CD8-positive, alpha-beta memory T cell (primary cell): Measurements from ENCODE around the gene DCANP1. TPM values are rescaled to one million over a fixed set of nuclear protein-coding genes. Genes with fewer than 3 reads are reported as not detected.
"Not testable (repeated sequence)": the region's sequence is repeated elsewhere in the genome, so short reads cannot be mapped to it uniquely, and the experiment has no call there.

Source experiments
- CTCF ChIA-PET: fragments of 350-600 bp; sonication (Branson Sonifier 250); formaldehyde crosslinking; loops from one replicate; lab custom pipeline; 2021; ENCODE audit warnings: antibody characterized with exemption; lab: Charles Lee
- POLR2A ChIA-PET: fragments of 350-600 bp; sonication (Branson Sonifier 250); formaldehyde crosslinking; loops from one replicate; lab custom pipeline; 2021; ENCODE audit warnings: antibody characterized with exemption; lab: Charles Lee
- DNase-seq, 5 donors: peaks; one replicate each; pipeline versions ENCODE4 v3.0.0 to v3.0.0-alpha.2; 2020 to 2022; ENCODE audit warnings: mixed read lengths in 1 of 5
- H3K27ac ChIP-seq: one replicate; pipeline ENCODE4 v1.7.0; 2013; ENCODE audit warnings: low read depth, mild to moderate bottlenecking, low read length, moderate library complexity
- H3K27me3 ChIP-seq: 2 replicates; pipeline ENCODE4 v1.7.0; 2013; ENCODE audit warnings: low read length, mild to moderate bottlenecking; ENCODE audit not compliant: insufficient read depth, poor library complexity, severe bottlenecking
- H3K36me3 ChIP-seq: 2 replicates; pipeline ENCODE4 v1.7.0; 2013; ENCODE audit warnings: mild to moderate bottlenecking, low read length, moderate library complexity; ENCODE audit not compliant: insufficient read depth
- H3K4me1 ChIP-seq: 2 replicates; pipeline ENCODE4 v1.7.0; 2013; ENCODE audit warnings: mild to moderate bottlenecking, low read length, moderate library complexity; ENCODE audit not compliant: insufficient read depth
- H3K4me3 ChIP-seq: 2 replicates; pipeline ENCODE4 v1.7.0; 2013; ENCODE audit warnings: mild to moderate bottlenecking, low read length
- H3K9me3 ChIP-seq: 2 replicates; pipeline ENCODE4 v1.7.0; 2013; ENCODE audit warnings: mild to moderate bottlenecking, low read length
- H3K27ac Mint-ChIP-seq, 8 donors: one replicate each; pipeline ENCODE4 v1.8.0; 2020 to 2021; ENCODE audit warnings: mixed read lengths in 8 of 8, mild to moderate bottlenecking in 6 of 8, inconsistent platforms in 3 of 8, moderate library complexity in 3 of 8
- H3K27me3 Mint-ChIP-seq, 2 donors: one replicate each; pipeline ENCODE4 v1.8.0; 2020 to 2021; ENCODE audit warnings: mixed read lengths in 2 of 2, mild to moderate bottlenecking in 1 of 2, moderate library complexity in 1 of 2
- H3K36me3 Mint-ChIP-seq, 3 donors: one replicate each; pipeline ENCODE4 v1.8.0; 2020 to 2021; ENCODE audit warnings: mixed read lengths in 3 of 3, inconsistent platforms in 1 of 3, mild to moderate bottlenecking in 1 of 3
- H3K4me1 Mint-ChIP-seq, 3 donors: one replicate each; pipeline ENCODE4 v1.8.0; 2020 to 2021; ENCODE audit warnings: mixed read lengths in 3 of 3, inconsistent platforms in 1 of 3, mild to moderate bottlenecking in 1 of 3
- H3K4me3 Mint-ChIP-seq, 7 donors: one replicate each; pipeline ENCODE4 v1.8.0; 2020 to 2021; ENCODE audit warnings: mixed read lengths in 7 of 7, mild to moderate bottlenecking in 6 of 7, moderate library complexity in 4 of 7, inconsistent platforms in 2 of 7
- H3K9me3 Mint-ChIP-seq, 5 donors: one replicate each; pipeline ENCODE4 v1.8.0; 2020 to 2022; ENCODE audit warnings: mixed read lengths in 5 of 5, mild to moderate bottlenecking in 3 of 5, moderate library complexity in 2 of 5, inconsistent platforms in 1 of 5
- polyA plus RNA-seq: library from polyadenylated mRNA; unstranded; fragments of 300-500 nt; fragmentation: Illumina TruSeq; gene quantifications from one replicate; pipeline ENCODE4 v1.2.3, GENCODE V29; 2021
- total RNA-seq, 2 experiments: library from RNA; stranded (reverse); gene quantifications; one replicate each; pipeline ENCODE4 v1.2.3, GENCODE V29; 2021

Gene DCANP1, protein sequence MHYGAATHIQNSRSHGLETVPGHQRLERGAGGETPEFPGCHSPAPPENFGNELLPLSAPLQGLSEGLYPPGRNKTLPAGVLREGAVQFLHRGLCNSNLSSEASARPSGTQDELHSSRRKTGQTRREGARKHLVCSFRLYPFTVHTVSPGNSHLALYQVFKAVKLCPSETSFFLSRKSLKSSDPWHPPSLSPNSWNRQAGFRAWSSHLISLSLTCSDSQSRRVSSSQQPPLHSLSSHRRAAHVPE
- total RNA-seq (not detected), polyA plus RNA-seq (not detected)

GRCh38 chr5:135447298-135447929 lies at the start of gene DCANP1:
Gene DCANP1 (minus strand): TSS chr5:135447348. CDS start chr5:135447108, 240 bp downstream.
- Mint-ChIP-seq H3K4me1 (no peaks in the 10 kb centered on the region), H3K9me3 (no peaks in the 10 kb centered on the region), H3K27ac (no peak within 1 kb of the TSS), H3K36me3 (no peaks in the 10 kb centered on the region), H3K4me3 (no peak within 1 kb of the TSS), H3K27me3 (peaks cover 7 to 14% of the 10 kb centered on the region in 2 donors)
- no peaks in the 10 kb centered on the region for H3K9me3 ChIP-seq
- no peak within 1 kb of the TSS for H3K4me3 ChIP-seq
- H3K36me3 ChIP-seq, result no peaks in the 10 kb centered on the region
- ChIA-PET CTCF (interaction anchor here (3.3 kb wide), 1 partner anchor 10 kb away, joined by 16 read pairs; no protein-coding TSS in a partner anchor), POLR2A (no interaction called here)
- DNase-seq, result no peak
- H3K4me1 ChIP-seq, result no peaks in the 10 kb centered on the region
- H3K27ac ChIP-seq, result no peak within 1 kb of the TSS
- H3K27me3 ChIP-seq, result no peaks in the 10 kb centered on the region

GRCh38 chr5:135495531-135495930 lies 48.4 kb upstream of the DCANP1 start:
- POLR2A ChIA-PET, DNase-seq, H3K9me3 ChIP-seq, H3K4me3 ChIP-seq, H3K4me3 Mint-ChIP-seq, H3K27ac Mint-ChIP-seq, H3K27ac ChIP-seq, H3K36me3 Mint-ChIP-seq, H3K4me1 Mint-ChIP-seq, H3K4me1 ChIP-seq, CTCF ChIA-PET, H3K36me3 ChIP-seq, H3K27me3 ChIP-seq, H3K9me3 Mint-ChIP-seq: not testable (repeated sequence)
- peaks cover 27 to 59% of the 10 kb centered on the region in 2 donors for H3K27me3 Mint-ChIP-seq

- H3K36me3 ChIP-seq, result no peaks in the 10 kb centered on the region
- peaks cover 30 to 63% of the 10 kb centered on the region in 2 donors for H3K27me3 Mint-ChIP-seq
- DNase-seq, result no peak
- no peak overlapping the region for H3K4me3 ChIP-seq
- no peak overlapping the region for H3K4me3 Mint-ChIP-seq
- ChIA-PET POLR2A (no interaction called here), CTCF (no interaction called here)
- H3K9me3 ChIP-seq, result no peaks in the 10 kb centered on the region
- H3K4me1 Mint-ChIP-seq, result peaks cover 0 to 9% (median 1%) of the 10 kb centered on the region in 3 donors
- peaks cover 0 to 3% (median 0%) of the 10 kb centered on the region in 5 donors for H3K9me3 Mint-ChIP-seq
- H3K27me3 ChIP-seq, result peaks cover 4% of the 10 kb centered on the region
- no peak overlapping the region for H3K27ac Mint-ChIP-seq
- H3K4me1 ChIP-seq, result no peaks in the 10 kb centered on the region
- H3K27ac ChIP-seq, result no peak overlapping the region
- no peaks in the 10 kb centered on the region for H3K36me3 Mint-ChIP-seq
These were observed 47.0 kb upstream of the DCANP1 start for GRCh38 chr5:135494196-135494595.

- DNase-seq, result no peak
- Mint-ChIP-seq H3K9me3 (peaks cover 0 to 3% (median 0%) of the 10 kb centered on the region in 5 donors), H3K4me3 (no peak overlapping the region), H3K4me1 (peaks cover under 1 to 10% (median 2%) of the 10 kb centered on the region in 3 donors), H3K27me3 (peaks cover 29 to 65% of the 10 kb centered on the region in 2 donors), H3K36me3 (no peaks in the 10 kb centered on the region), H3K27ac (no peak overlapping the region)
- H3K36me3 ChIP-seq, result no peaks in the 10 kb centered on the region
- H3K27me3 ChIP-seq, result peaks cover 6% of the 10 kb centered on the region
- CTCF ChIA-PET, result no interaction called here
- H3K4me3 ChIP-seq, result no peak overlapping the region
- no peaks in the 10 kb centered on the region for H3K4me1 ChIP-seq
- H3K9me3 ChIP-seq, result no peaks in the 10 kb centered on the region
- H3K27ac ChIP-seq, result no peak overlapping the region
- POLR2A ChIA-PET, result no interaction called here
These were observed 46.4 kb upstream of the DCANP1 start for GRCh38 chr5:135493406-135494180.

GRCh38 chr5:135492319-135492626 lies 45.1 kb upstream of the DCANP1 start:
- CTCF ChIA-PET, result no interaction called here
- Mint-ChIP-seq H3K36me3 (peaks cover 0 to 1% (median 0%) of the 10 kb centered on the region in 3 donors), H3K4me3 (no peak overlapping the region)

GRCh38 chr5:135491552-135492318 lies 44.6 kb upstream of the DCANP1 start:
- H3K9me3 Mint-ChIP-seq, result peaks cover 0 to 2% (median 0%) of the 10 kb centered on the region in 5 donors
- no peaks in the 10 kb centered on the region for H3K36me3 ChIP-seq
- ChIA-PET CTCF (no interaction called here), POLR2A (no interaction called here)
- H3K27ac ChIP-seq, result no peak overlapping the region
- DNase-seq, result no peak
- H3K36me3 Mint-ChIP-seq, result peaks cover 0 to 1% (median 0%) of the 10 kb centered on the region in 3 donors
- H3K27me3 ChIP-seq, result peaks cover 14% of the 10 kb centered on the region
- H3K4me3 Mint-ChIP-seq, result no peak overlapping the region
- no peaks in the 10 kb centered on the region for H3K4me1 ChIP-seq
- H3K9me3 ChIP-seq, result no peaks in the 10 kb centered on the region
- no peak overlapping the region for H3K27ac Mint-ChIP-seq
- H3K27me3 Mint-ChIP-seq, result peaks cover 45 to 76% of the 10 kb centered on the region in 2 donors
- peaks cover 3 to 14% (median 4%) of the 10 kb centered on the region in 3 donors for H3K4me1 Mint-ChIP-seq
- H3K4me3 ChIP-seq, result no peak overlapping the region

More at GRCh38 chr5:135492319-135492626, 45.1 kb upstream of the DCANP1 start:
- no peaks in the 10 kb centered on the region for H3K36me3 ChIP-seq
- H3K4me3 ChIP-seq, result no peak overlapping the region
- Mint-ChIP-seq H3K27ac (no peak overlapping the region), H3K9me3 (peaks cover 0 to 3% (median 0%) of the 10 kb centered on the region in 5 donors), H3K4me1 (peaks cover 3 to 14% (median 4%) of the 10 kb centered on the region in 3 donors), H3K27me3 (peaks cover 39 to 74% of the 10 kb centered on the region in 2 donors)
- H3K4me1 ChIP-seq, result no peaks in the 10 kb centered on the region
- no peak for DNase-seq
- POLR2A ChIA-PET, result no interaction called here
- no peak overlapping the region for H3K27ac ChIP-seq
- H3K27me3 ChIP-seq, result peaks cover 11% of the 10 kb centered on the region
- H3K9me3 ChIP-seq, result no peaks in the 10 kb centered on the region

- peaks cover 16% of the 10 kb centered on the region for H3K27me3 ChIP-seq
- peaks cover 0 to 1% (median 0%) of the 10 kb centered on the region in 5 donors for H3K9me3 Mint-ChIP-seq
- H3K4me3 Mint-ChIP-seq, result no peak overlapping the region
- no peaks in the 10 kb centered on the region for H3K36me3 ChIP-seq
- peaks cover 46 to 82% of the 10 kb centered on the region in 2 donors for H3K27me3 Mint-ChIP-seq
- peaks cover 3 to 14% (median 4%) of the 10 kb centered on the region in 3 donors for H3K4me1 Mint-ChIP-seq
- H3K27ac ChIP-seq, result no peak overlapping the region
- CTCF ChIA-PET, result interaction anchor here (1.2 kb wide), 1 partner anchor 18 kb away, joined by 3 read pairs; no protein-coding TSS in a partner anchor
- peaks cover 0 to 1% (median 0%) of the 10 kb centered on the region in 3 donors for H3K36me3 Mint-ChIP-seq
- no peak overlapping the region for H3K27ac Mint-ChIP-seq
- POLR2A ChIA-PET, result no interaction called here
- DNase-seq, result no peak
- H3K4me3 ChIP-seq, result no peak overlapping the region
- H3K9me3 ChIP-seq, result no peaks in the 10 kb centered on the region
- H3K4me1 ChIP-seq, result no peaks in the 10 kb centered on the region
These were observed 43.9 kb upstream of the DCANP1 start for GRCh38 chr5:135491038-135491551.
